Stimulated activated CD8-positive, alpha-beta memory T cell treated with anti-CD3 and anti-CD28 coated beads, Interleukin-12 subunit alpha, Interleukin-12 subunit beta, amount 100 ng/mL, for 1 hour (primary cell): ENCODE results near the gene WDR38.

Experiments used
- DNase-seq: peaks from one replicate; pipeline ENCODE4 v3.0.0-alpha.2; 2020; ENCODE audit warnings: low read depth

Gene WDR38

DNA sequence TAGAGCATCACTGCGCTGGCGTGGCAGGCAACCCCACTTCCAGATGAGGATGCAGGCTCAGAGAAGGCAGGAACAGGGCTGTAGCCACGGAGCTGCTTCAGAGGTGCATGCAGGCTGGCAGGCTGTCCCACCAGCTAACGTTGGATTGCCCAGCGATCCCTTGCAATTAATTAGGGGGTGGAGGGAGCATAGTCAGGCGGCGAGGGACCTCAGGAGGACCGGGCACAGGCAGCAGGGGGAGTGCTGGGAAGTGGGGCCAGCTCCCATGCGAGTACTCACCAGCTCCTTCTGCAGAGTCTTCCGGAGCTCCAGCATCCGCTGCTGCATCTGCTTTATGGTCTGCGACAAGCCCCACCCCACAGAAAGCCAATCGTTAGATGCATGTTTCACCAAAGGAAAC lies 29.0 kb downstream of the WDR38 start:
- no peak for DNase-seq

DNA sequence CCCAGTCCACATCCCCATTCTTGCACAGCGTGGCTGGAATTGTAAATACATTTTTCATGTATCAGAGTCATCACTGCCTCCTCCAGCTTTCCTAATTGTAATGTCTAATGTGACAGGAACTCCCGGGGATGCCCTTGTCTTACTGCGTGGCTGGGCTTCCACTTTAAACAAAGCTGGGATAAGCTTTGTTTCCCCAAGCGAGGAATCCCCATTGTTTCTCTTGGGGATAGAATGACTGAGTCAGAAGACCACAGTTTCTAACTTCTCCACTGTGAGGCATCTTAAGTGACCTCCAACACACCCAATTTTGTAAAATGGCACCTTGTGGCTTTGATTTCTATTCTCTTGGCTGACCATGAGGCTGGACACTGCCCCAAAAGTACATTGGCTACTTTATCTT lies 31.1 kb downstream of the WDR38 start:
- DNase-seq, result no peak

GRCh38 chr9:124885551-124885950 lies 32.3 kb downstream of the WDR38 start:
- DNase-seq, result no peak

- DNase-seq, result no peak
Measured at GRCh38 chr9:124886461-124886860, 33.2 kb downstream of the WDR38 start.

- no peak for DNase-seq
Measured at GRCh38 chr9:124886866-124887492, 33.7 kb downstream of the WDR38 start.

GRCh38 chr9:124887832-124888231 lies 34.6 kb downstream of the WDR38 start:
- no peak for DNase-seq

GRCh38 chr9:124889006-124889405 lies 35.7 kb downstream of the WDR38 start:
- DNase-seq, result no peak

GRCh38 chr9:124890179-124890578 lies 36.9 kb downstream of the WDR38 start:
- no peak for DNase-seq

GRCh38 chr9:124894035-124894740 lies 40.9 kb downstream of the WDR38 start:
- no peak for DNase-seq

DNA sequence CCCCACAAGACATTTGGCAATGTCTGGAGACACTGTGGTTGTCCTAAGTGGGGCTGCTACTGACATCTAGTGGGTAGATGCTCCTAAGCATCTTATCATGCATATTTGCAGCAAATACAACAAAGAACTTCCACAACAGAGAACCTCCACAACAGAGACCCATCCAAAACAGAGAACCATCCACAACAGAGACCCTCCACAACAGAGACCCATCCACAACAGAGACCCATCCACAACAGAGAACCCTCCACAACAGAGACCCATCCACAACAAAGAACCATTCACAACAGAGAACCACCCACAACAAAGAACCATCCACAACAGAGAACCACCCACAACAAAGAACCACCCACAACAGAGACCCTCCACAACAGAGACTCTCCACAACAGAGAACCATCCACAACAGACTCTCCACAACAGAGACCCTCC lies 41.5 kb downstream of the WDR38 start:
- no peak for DNase-seq

GRCh38 chr9:124897570-124898460 lies 44.6 kb downstream of the WDR38 start:
- DNase-seq, result no peak

DNA sequence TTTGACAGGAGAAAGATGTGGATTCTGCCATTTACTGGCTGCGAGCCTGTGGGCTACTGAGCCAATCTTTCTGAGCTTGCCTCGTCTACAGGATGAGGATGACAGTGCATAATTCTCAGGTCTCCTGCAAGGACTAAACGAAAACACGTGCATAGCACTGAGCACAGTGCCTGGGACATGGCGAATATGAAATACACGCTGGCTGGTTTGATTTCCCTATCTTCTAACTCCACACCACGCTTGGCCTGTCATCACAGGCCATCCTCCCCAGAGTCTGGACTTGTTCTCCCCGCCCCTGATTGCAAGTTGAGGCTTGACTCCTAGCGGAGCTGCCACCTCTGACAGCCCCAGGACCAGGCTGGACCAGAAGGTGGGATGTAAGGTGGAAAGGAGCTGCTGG lies 46.6 kb downstream of the WDR38 start:
- no peak for DNase-seq

DNA sequence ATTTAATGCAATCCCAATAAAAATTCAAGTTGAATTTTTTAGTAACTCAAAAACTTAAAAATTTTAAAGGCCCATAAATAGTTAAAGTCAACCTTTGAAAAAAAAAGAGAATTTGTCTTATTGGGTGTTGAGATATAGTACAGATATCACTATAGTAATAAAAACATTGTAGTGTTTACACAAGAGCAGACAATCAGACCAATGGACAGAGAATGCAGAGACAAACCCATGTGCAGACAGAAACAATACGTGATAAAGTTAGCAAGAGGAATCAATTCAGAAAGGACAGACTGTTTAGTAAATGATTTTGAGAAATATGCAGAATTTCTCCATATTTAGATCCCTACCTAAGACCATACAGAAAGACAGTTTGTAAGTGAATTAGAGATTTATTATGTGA lies 53.7 kb downstream of the WDR38 start:
- no peak for DNase-seq
